Retinal pigment epithelial cell (primary cell): ENCODE measurements around the gene PLCB3.
A peak's percentile ranks its signal among the peaks of the same experiment; 100 is the strongest.
"Not testable (repeated sequence)": the region's sequence is repeated elsewhere in the genome, so short reads cannot be mapped to it uniquely, and the experiment has no call there.

ENCODE experiments used
- DNase-seq: peaks from one replicate; pipeline ENCODE4 v3.0.0-alpha.2; 2010; ENCODE audit warnings: low read depth
- H3K4me3 ChIP-seq: 2 replicates; pipeline ENCODE4 v1.5.1; 2011; ENCODE audit warnings: mild to moderate bottlenecking, low read length, control low read depth, moderate library complexity
- CTCF ChIP-seq: conservative IDR thresholded peaks from 2 replicates; pipeline ENCODE4 v1.5.1; 2011; ENCODE audit warnings: low read depth, low read length, control low read depth, inconsistent platforms

The PLCB3 gene

DNA sequence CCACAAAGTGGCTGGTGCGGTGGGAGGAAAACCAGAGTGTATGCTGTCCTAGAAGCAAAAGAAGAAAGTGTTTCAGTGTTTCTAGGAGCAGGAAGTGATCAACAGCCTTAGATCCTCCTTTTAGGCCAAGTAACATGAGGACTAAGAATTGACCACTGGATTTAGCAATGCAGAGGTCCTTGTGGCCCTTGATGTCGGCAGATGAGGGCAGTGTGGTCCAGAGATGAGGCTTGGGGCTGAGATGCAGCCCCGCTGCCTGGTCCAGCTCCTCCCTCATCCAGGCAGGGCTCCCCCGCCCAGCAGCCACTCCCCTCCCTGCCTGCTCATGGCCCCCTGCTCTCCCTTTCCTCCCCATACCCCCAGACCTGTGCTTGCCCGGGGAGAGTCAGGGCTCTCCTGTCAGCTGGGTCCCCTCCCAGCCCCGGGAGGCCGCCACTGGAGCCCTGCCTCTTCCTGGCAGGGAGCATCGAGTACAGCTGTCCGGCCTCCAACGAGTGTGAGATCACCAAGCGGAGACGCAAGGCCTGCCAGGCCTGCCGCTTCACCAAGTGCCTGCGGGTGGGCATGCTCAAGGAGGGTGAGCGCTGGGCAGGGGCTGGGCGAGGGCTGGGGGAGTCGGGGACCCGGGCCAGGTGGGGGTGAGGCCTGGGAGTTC is 62.3 kb downstream of the PLCB3 start:
- TF ChIP-seq CTCF, result no peak
- DNase-seq, result no peak
- H3K4me3 ChIP-seq, result no peak overlapping the region

- TF ChIP-seq CTCF, result no peak
- no peak for DNase-seq
- no peak overlapping the region for H3K4me3 ChIP-seq
Measured at GRCh38 chr11:64314146-64314804, 62.9 kb downstream of the PLCB3 start.

DNA sequence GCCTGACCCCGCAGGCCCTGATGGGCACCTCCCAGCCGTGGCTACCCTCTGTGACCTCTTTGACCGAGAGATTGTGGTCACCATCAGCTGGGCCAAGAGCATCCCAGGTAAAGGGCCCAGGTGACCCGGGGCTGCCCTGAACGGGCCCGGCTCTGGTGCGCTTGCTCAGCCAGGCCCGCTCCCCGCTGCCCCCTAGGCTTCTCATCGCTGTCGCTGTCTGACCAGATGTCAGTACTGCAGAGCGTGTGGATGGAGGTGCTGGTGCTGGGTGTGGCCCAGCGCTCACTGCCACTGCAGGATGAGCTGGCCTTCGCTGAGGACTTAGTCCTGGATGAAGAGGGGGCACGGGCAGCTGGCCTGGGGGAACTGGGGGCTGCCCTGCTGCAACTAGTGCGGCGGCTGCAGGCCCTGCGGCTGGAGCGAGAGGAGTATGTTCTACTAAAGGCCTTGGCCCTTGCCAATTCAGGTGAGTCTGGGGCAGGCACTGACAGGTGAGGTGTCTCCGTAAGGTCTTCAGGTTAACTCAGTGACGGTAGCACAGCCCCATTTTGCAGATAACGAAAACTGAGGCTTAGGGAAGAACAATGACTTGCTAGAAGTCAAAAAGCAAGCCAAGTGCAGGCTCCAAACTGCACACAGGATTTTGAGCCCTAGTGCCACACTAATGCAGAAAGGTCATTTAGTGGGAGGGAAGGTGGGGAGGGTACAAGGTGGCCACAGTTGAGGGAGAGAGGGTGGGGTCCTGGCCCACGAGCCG is 63.7 kb downstream of the PLCB3 start:
- H3K4me3 ChIP-seq, result no peak overlapping the region
- no peak for TF ChIP-seq CTCF
- DNase-seq, result no peak

- not testable (repeated sequence) for DNase-seq
- H3K4me3 ChIP-seq, result peak overlapping the region; percentile 94
Measured at GRCh38 chr11:64315667-64316526, 64.6 kb downstream of the PLCB3 start.

DNA sequence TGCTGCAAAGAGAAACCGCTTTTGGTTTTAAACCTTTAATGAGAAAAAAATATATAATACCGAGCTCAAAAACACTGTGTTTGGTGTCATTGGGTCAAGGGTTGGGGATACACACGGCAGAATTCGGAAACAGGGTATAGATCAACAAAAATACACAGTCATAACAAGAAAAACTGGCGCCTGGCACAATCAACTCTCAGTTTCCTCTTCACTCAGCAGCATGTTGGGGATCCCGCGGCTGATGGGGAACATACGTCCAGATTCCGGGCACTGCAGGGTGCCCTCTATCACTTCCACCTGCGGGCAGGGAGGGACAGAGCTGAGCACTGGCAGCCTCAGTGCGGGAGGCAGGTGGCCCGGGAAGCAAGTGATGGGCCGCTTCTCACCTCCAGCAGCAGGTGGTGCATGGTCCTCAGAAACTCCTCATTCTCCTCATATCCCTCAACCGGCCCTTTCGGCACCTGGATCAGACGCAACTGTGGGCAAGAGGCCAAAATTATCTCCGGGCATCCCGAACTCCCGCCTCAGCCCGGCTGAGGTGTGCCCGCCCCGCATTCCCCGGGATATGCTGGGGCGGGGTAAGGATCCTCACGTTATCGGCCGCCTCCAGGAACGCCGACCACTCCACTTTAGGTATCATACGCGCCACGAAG is 65.5 kb downstream of the PLCB3 start:
- peak; percentile 33 for TF ChIP-seq CTCF
- DNase-seq, result no peak
- H3K4me3 ChIP-seq, result peak overlapping the region; percentile 94

DNA sequence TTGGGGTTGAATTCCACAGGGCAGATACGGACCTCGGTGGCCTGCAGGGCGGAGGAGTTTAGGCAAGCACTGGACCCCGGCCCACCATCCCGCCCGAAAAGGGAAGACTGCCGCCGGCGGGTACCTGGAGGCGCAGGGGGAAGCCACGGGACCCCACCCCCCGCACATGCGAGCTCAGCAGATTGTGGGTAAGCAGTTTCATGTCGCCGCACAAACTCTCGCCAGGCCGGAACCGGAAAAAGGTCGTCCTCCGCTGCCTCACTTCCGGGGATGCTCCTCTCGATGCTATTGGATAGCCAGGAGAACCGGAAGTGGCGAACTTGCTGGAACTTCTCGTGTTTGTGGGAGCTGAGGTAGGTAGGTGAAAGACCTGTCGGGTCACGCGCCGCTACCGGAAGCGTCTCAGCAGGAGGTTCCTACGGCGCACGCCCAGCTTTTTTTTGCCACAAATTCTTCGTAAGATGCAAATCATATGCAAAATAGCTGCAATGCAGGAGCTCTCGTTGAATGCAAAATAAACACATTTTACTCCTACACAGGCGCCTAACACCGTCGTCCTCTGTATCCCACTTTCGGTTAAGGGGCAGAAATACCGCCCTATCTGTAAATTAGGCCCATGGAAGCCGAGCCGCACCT is 66.1 kb downstream of the PLCB3 start, which contains the start of gene TRMT112:
Gene TRMT112 (minus strand): TSS at position 235 of the 636 bp plus-strand sequence. CDS start 33 bp downstream, at position 202.
- H3K4me3 ChIP-seq, result peak within 1 kb of the TSS; percentile 94
- TF ChIP-seq CTCF, result no peak
- DNase-seq, result peak; percentile 98
